SK-N-SH treated with all-trans-retinoic acid at 6 μM for 48 hours (cell line): ENCODE data around the gene TUBGCP2.

ENCODE experiments used
- ATAC-seq: fragments of 200-7000 bp; cut with Tn5 transposase; 3 replicates; pipeline ENCODE4 v1.9.1; 2020; ENCODE audit warnings: mild to moderate bottlenecking, moderate library complexity
- ARNTL ChIP-seq: fragments of 450-650 bp; formaldehyde crosslinking; IDR thresholded peaks from 2 replicates; pipeline ENCODE4 v1.5.0; 2020; ENCODE audit warnings: low read depth, mild to moderate bottlenecking, moderate library complexity, borderline replicate concordance
- BACH2 ChIP-seq: fragments of 250-450 bp; sonication (Bioruptor Pico); IDR thresholded peaks from 2 replicates; pipeline ENCODE4 v1.9.0; 2021; ENCODE audit warnings: mild to moderate bottlenecking, borderline replicate concordance
- CSDC2 ChIP-seq: fragments of 250-450 bp; sonication (Bioruptor Pico); IDR thresholded peaks from 2 replicates; pipeline ENCODE4 v1.5.0; 2020; ENCODE audit warnings: mild to moderate bottlenecking, moderate library complexity
- ESRRG ChIP-seq: fragments of 250-450 bp; sonication (Bioruptor Pico); IDR thresholded peaks from 2 replicates; pipeline ENCODE4 v1.6.1; 2021; ENCODE audit warnings: mild to moderate bottlenecking
- GLIS3 ChIP-seq: fragments of 250-450 bp; sonication (Bioruptor Pico); IDR thresholded peaks from 2 replicates; pipeline ENCODE4 v1.5.0; 2020; ENCODE audit warnings: mild to moderate bottlenecking, moderate library complexity
- ISL1 ChIP-seq: fragments of 250-450 bp; sonication (Bioruptor Pico); IDR thresholded peaks from 2 replicates; pipeline ENCODE4 v2.1.2; 2022; ENCODE audit warnings: mild to moderate bottlenecking, moderate library complexity
- OSR1 ChIP-seq: fragments of 250-450 bp; sonication (Bioruptor Pico); IDR thresholded peaks from 2 replicates; pipeline ENCODE4 v1.8.0; 2022; ENCODE audit warnings: moderate library complexity, mild to moderate bottlenecking, inconsistent platforms
- PPARA ChIP-seq: fragments of 250-450 bp; sonication (Bioruptor Pico); IDR thresholded peaks from 2 replicates; pipeline ENCODE4 v1.5.0; 2020; ENCODE audit warnings: mild to moderate bottlenecking, borderline replicate concordance
- RARB ChIP-seq: fragments of 250-450 bp; sonication (Bioruptor Pico); IDR thresholded peaks from 2 replicates; pipeline ENCODE4 v1.8.0; 2021; ENCODE audit warnings: mild to moderate bottlenecking, moderate library complexity
- SNAI2 ChIP-seq: fragments of 250-450 bp; sonication (Bioruptor Pico); IDR thresholded peaks from 2 replicates; pipeline ENCODE4 v1.5.0; 2020; ENCODE audit warnings: mild to moderate bottlenecking, moderate library complexity
- TCF4 ChIP-seq: fragments of 250-450 bp; sonication (Bioruptor Pico); IDR thresholded peaks from 2 replicates; pipeline ENCODE4 v1.8.0; 2021; ENCODE audit warnings: mild to moderate bottlenecking, moderate library complexity, borderline replicate concordance
- TOX ChIP-seq: fragments of 250-450 bp; sonication (Bioruptor Pico); IDR thresholded peaks from 2 replicates; pipeline ENCODE4 v1.8.0; 2021; ENCODE audit warnings: mild to moderate bottlenecking, moderate library complexity, borderline replicate concordance
- ZFP3 ChIP-seq: fragments of 250-450 bp; sonication (Bioruptor Pico); IDR thresholded peaks from 2 replicates; pipeline ENCODE4 v1.5.0; 2020; ENCODE audit warnings: mild to moderate bottlenecking, moderate library complexity
- ZFP30 ChIP-seq: fragments of 450-650 bp; formaldehyde crosslinking; IDR thresholded peaks from 2 replicates; pipeline ENCODE4 v1.5.0; 2022; ENCODE audit warnings: mild to moderate bottlenecking, moderate library complexity
- ZNF565 ChIP-seq: fragments of 450-650 bp; formaldehyde crosslinking; conservative IDR thresholded peaks from 2 replicates; pipeline ENCODE4 v1.5.0; 2020; ENCODE audit warnings: low read depth, mild to moderate bottlenecking, moderate library complexity
- TF ChIP-seq, protein P1 (sequence below): fragments of 250-450 bp; sonication (Bioruptor Pico); IDR thresholded peaks from 2 replicates; pipeline ENCODE4 v1.8.0; 2021; ENCODE audit warnings: low read depth, mild to moderate bottlenecking, moderate library complexity, borderline replicate concordance
- TF ChIP-seq, protein P2 (sequence below): fragments of 250-450 bp; sonication (Bioruptor Pico); IDR thresholded peaks from 2 replicates; pipeline ENCODE4 v1.5.1; 2021; ENCODE audit warnings: mild to moderate bottlenecking, moderate library complexity
- TF ChIP-seq, protein P3 (sequence below): fragments of 250-450 bp; sonication (Bioruptor Pico); IDR thresholded peaks from 2 replicates; pipeline ENCODE4 v1.8.0; 2020; ENCODE audit warnings: mild to moderate bottlenecking, moderate library complexity, borderline replicate concordance
- TF ChIP-seq, protein P4 (sequence below): fragments of 250-450 bp; sonication (Bioruptor Pico); IDR thresholded peaks from 2 replicates; pipeline ENCODE4 v1.5.0; 2020; ENCODE audit warnings: mild to moderate bottlenecking, moderate library complexity
- TF ChIP-seq, protein P5 (sequence below): fragments of 250-450 bp; sonication (Bioruptor Pico); IDR thresholded peaks from 2 replicates; pipeline ENCODE4 v1.5.1; 2020; ENCODE audit warnings: low read depth, mild to moderate bottlenecking, moderate library complexity

Gene TUBGCP2

DNA sequence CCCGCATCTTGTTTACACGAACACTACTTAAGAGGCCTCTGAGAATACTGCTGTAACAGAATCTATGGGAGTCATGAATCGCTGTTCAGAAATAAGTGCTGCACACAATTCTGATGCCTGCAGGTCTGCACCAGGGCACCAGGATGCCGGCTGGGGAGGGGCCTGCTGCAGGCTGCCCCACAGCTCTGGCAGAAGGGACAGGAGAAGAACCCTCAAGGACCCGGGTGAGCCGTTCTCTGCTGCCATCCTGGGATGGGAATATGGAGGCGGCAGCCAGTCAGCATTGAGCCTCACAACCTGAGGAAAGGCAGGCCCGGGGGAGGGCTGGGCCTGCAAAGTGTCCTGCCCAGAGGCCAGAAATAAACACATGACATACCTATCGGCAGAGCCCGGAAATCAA is 11.2 kb downstream of the TUBGCP2 start:
- TF ChIP-seq TCF4 (CRISPR knock-in tag) (no peak), RARB (CRISPR knock-in tag) (no peak), TOX (CRISPR knock-in tag) (no peak), OSR1 (CRISPR knock-in tag) (no peak), BACH2 (CRISPR knock-in tag) (no peak), ZFP30 (CRISPR knock-in tag) (no peak), ISL1 (CRISPR knock-in tag) (no peak), SNAI2 (CRISPR knock-in tag) (no peak), PPARA (no peak), ZFP3 (no peak)
- TF ChIP-seq, protein P1, sequence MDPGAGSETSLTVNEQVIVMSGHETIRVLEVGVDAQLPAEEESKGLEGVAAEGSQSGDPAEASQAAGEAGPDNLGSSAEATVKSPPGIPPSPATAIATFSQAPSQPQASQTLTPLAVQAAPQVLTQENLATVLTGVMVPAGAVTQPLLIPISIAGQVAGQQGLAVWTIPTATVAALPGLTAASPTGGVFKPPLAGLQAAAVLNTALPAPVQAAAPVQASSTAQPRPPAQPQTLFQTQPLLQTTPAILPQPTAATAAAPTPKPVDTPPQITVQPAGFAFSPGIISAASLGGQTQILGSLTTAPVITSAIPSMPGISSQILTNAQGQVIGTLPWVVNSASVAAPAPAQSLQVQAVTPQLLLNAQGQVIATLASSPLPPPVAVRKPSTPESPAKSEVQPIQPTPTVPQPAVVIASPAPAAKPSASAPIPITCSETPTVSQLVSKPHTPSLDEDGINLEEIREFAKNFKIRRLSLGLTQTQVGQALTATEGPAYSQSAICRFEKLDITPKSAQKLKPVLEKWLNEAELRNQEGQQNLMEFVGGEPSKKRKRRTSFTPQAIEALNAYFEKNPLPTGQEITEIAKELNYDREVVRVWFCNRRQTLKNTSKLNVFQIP (CRISPR knock-in tag), result no peak
- TF ChIP-seq, protein P2, sequence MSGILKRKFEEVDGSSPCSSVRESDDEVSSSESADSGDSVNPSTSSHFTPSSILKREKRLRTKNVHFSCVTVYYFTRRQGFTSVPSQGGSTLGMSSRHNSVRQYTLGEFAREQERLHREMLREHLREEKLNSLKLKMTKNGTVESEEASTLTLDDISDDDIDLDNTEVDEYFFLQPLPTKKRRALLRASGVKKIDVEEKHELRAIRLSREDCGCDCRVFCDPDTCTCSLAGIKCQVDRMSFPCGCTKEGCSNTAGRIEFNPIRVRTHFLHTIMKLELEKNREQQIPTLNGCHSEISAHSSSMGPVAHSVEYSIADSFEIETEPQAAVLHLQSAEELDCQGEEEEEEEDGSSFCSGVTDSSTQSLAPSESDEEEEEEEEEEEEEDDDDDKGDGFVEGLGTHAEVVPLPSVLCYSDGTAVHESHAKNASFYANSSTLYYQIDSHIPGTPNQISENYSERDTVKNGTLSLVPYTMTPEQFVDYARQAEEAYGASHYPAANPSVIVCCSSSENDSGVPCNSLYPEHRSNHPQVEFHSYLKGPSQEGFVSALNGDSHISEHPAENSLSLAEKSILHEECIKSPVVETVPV (CRISPR knock-in tag), result no peak
- TF ChIP-seq, protein P3, sequence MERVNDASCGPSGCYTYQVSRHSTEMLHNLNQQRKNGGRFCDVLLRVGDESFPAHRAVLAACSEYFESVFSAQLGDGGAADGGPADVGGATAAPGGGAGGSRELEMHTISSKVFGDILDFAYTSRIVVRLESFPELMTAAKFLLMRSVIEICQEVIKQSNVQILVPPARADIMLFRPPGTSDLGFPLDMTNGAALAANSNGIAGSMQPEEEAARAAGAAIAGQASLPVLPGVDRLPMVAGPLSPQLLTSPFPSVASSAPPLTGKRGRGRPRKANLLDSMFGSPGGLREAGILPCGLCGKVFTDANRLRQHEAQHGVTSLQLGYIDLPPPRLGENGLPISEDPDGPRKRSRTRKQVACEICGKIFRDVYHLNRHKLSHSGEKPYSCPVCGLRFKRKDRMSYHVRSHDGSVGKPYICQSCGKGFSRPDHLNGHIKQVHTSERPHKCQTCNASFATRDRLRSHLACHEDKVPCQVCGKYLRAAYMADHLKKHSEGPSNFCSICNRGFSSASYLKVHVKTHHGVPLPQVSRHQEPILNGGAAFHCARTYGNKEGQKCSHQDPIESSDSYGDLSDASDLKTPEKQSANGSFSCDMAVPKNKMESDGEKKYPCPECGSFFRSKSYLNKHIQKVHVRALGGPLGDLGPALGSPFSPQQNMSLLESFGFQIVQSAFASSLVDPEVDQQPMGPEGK (CRISPR knock-in tag), result no peak
- TF ChIP-seq, protein P4, sequence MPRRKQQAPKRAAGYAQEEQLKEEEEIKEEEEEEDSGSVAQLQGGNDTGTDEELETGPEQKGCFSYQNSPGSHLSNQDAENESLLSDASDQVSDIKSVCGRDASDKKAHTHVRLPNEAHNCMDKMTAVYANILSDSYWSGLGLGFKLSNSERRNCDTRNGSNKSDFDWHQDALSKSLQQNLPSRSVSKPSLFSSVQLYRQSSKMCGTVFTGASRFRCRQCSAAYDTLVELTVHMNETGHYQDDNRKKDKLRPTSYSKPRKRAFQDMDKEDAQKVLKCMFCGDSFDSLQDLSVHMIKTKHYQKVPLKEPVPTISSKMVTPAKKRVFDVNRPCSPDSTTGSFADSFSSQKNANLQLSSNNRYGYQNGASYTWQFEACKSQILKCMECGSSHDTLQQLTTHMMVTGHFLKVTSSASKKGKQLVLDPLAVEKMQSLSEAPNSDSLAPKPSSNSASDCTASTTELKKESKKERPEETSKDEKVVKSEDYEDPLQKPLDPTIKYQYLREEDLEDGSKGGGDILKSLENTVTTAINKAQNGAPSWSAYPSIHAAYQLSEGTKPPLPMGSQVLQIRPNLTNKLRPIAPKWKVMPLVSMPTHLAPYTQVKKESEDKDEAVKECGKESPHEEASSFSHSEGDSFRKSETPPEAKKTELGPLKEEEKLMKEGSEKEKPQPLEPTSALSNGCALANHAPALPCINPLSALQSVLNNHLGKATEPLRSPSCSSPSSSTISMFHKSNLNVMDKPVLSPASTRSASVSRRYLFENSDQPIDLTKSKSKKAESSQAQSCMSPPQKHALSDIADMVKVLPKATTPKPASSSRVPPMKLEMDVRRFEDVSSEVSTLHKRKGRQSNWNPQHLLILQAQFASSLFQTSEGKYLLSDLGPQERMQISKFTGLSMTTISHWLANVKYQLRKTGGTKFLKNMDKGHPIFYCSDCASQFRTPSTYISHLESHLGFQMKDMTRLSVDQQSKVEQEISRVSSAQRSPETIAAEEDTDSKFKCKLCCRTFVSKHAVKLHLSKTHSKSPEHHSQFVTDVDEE (CRISPR knock-in tag), result no peak
- no peak for ATAC-seq

DNA sequence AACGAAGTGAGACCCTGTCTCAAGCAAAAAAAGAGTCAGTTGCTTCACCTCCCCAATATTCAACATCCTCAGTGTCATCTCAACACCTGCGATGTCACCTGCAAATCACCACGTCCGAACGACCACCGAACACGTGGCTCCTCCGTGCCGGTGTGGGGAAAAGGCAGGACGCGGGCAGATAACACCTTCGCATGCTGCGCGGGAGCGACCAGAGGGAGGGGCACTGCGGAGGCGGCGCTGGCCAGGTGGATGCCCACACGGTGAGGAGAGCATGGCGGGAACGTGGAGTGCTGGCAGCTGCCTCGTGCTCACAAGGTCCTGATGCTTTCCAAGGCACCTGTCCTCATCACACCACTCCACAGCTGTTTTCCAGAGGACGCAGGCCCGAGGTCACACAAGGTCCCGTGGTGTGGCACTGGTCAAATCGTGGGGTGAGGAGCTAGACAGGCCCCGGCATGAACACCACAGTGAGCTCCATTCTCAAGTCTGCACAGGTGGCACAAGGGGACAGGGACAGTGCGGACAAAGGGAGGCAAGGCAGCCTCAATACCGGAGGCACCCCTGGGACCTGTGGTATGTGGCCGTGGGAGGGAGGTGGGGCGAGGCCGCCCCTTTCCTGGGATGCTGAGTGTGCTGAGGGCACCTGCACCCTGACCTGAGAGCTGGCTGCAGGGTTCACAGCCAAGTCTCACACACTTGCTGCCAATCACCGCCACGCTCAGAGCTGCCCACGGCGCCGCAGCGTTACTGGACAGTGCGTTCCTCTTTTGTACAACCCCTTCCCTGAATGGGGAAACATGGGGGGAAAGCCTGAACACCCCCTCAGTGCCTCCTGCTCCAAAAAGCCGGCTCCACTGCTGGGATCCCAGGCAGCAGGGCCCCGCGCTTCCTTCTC is 13.0 kb downstream of the TUBGCP2 start:
- no peak for ATAC-seq
- TF ChIP-seq CSDC2 (CRISPR knock-in tag) (no peak), ZFP30 (CRISPR knock-in tag) (no peak), TOX (CRISPR knock-in tag) (no peak), ISL1 (CRISPR knock-in tag) (no peak), ESRRG (no peak), TCF4 (CRISPR knock-in tag) (no peak), BACH2 (CRISPR knock-in tag) (no peak), RARB (CRISPR knock-in tag) (no peak), GLIS3 (CRISPR knock-in tag) (no peak), ARNTL (CRISPR knock-in tag) (no peak), OSR1 (CRISPR knock-in tag) (no peak), ZNF565 (CRISPR knock-in tag) (no peak), PPARA (no peak)
- TF ChIP-seq, protein P4 (CRISPR knock-in tag), result no peak
- TF ChIP-seq, protein P5, sequence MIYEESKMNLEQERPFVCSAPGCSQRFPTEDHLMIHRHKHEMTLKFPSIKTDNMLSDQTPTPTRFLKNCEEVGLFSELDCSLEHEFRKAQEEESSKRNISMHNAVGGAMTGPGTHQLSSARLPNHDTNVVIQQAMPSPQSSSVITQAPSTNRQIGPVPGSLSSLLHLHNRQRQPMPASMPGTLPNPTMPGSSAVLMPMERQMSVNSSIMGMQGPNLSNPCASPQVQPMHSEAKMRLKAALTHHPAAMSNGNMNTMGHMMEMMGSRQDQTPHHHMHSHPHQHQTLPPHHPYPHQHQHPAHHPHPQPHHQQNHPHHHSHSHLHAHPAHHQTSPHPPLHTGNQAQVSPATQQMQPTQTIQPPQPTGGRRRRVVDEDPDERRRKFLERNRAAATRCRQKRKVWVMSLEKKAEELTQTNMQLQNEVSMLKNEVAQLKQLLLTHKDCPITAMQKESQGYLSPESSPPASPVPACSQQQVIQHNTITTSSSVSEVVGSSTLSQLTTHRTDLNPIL (CRISPR knock-in tag), result no peak
- TF ChIP-seq, protein P3 (CRISPR knock-in tag), result no peak
- TF ChIP-seq, protein P2 (CRISPR knock-in tag), result no peak
